GM12892 (cell line): ENCODE measurements around the gene SLC44A1.

Experiments
- POLR2A ChIP-seq: IDR thresholded peaks from 2 replicates; pipeline ENCODE4 v1.6.1; 2011; ENCODE audit warnings: low read depth, low read length, control low read depth
- POLR2AphosphoS5 ChIP-seq: IDR thresholded peaks from 2 replicates; pipeline ENCODE4 v1.6.1; 2011; ENCODE audit warnings: low read depth, low read length, control low read depth
- TAF1 ChIP-seq: IDR thresholded peaks from 2 replicates; pipeline ENCODE4 v1.6.1; 2011; ENCODE audit warnings: low read depth, mild to moderate bottlenecking, control low read depth, low read length, borderline replicate concordance

- no peak for TF ChIP-seq TAF1
- no peak for TF ChIP-seq POLR2A
- no peak for TF ChIP-seq POLR2AphosphoS5
Observed at GRCh38 chr9:105401651-105402050, 157.2 kb downstream of the SLC44A1 start.
